AG20443 (cell line): ENCODE results near the gene AAMP.
A peak's percentile ranks its signal among the peaks of the same experiment; 100 is the strongest.

Experiments
- DNase-seq: peaks from one replicate; pipeline ENCODE4 v3.0.0; 2012; ENCODE audit warnings: low spot score, mixed read lengths

AAMP gene

GRCh38 chr2:218223046-218223445, 46.9 kb downstream of the AAMP start:
- no peak for DNase-seq

- no peak for DNase-seq
Observed at GRCh38 chr2:218221000-218221399, 48.9 kb downstream of the AAMP start.

- no peak for DNase-seq
Observed at GRCh38 chr2:218219934-218220333, 50.0 kb downstream of the AAMP start.

GRCh38 chr2:218218268-218219185, 51.4 kb downstream of the AAMP start:
- no peak for DNase-seq

- DNase-seq, result peak; percentile 61
Observed at GRCh38 chr2:218217360-218218267, 52.3 kb downstream of the AAMP start.

- peak; percentile 99 for DNase-seq
Observed at GRCh38 chr2:218216674-218217359, 53.1 kb downstream of the AAMP start, which contains the start of gene ARPC2. ARPC2 (plus strand) TSS chr2:218217189; CDS start chr2:218217471, 282 bp downstream.

- DNase-seq, result no peak
Observed at GRCh38 chr2:218216336-218216673, 53.6 kb downstream of the AAMP start.
